ENCODE results near the gene RERGL.
"Not testable (repeated sequence)": the region's sequence is repeated elsewhere in the genome, so short reads cannot be mapped to it uniquely, and the experiment has no call there.

The RERGL gene

GRCh38 chr12:18040060-18040742 is 49.8 kb downstream of the RERGL start:
- not testable (repeated sequence) for FAIRE-seq; DNase-seq (ENCODE audit: insufficient read length, low spot score)

Data from HTR-8/SVneo (cell line).